GM23338 (cell line): ENCODE measurements around the gene PTBP3. TPM values are rescaled to one million over a fixed set of nuclear protein-coding genes. Genes with fewer than 3 reads are reported as not detected.

Source experiments
- ATAC-seq: fragments of 200-7000 bp; cut with Tn5 transposase; 3 replicates; pipeline ENCODE4 v1.9.1; 2020
- DNase-seq: peaks from one replicate; pipeline ENCODE4 v3.0.0-alpha.2; 2015; ENCODE audit warnings: low spot score
- H2AFZ ChIP-seq: fragments of 200-600 bp; sonication (generic); 2 replicates; pipeline ENCODE4 v1.8.0; 2016; ENCODE audit warnings: antibody characterized with exemption, mild to moderate bottlenecking, moderate library complexity
- H3F3A ChIP-seq: fragments of 200-600 bp; sonication (generic); replicated peaks from 2 replicates; pipeline ENCODE4 v1.8.0; 2017; ENCODE audit warnings: antibody characterized with exemption, mixed run types, low read depth
- H3K27ac ChIP-seq: fragments of 200-600 bp; sonication (generic); 2 replicates; pipeline ENCODE4 v1.6.1; 2016; ENCODE audit warnings: low read depth
- H3K27me3 ChIP-seq: fragments of 200-600 bp; sonication (generic); 2 replicates; pipeline ENCODE4 v1.8.0; 2016; ENCODE audit warnings: mild to moderate bottlenecking, mixed run types, moderate library complexity; ENCODE audit not compliant: insufficient read depth
- H3K36me3 ChIP-seq: fragments of 200-600 bp; sonication (generic); 2 replicates; pipeline ENCODE4 v1.8.0; 2016; ENCODE audit warnings: mild to moderate bottlenecking; ENCODE audit not compliant: insufficient read depth
- H3K4me1 ChIP-seq: fragments of 200-600 bp; sonication (generic); 2 replicates; pipeline ENCODE4 v1.8.0; 2016; ENCODE audit warnings: mild to moderate bottlenecking, moderate library complexity; ENCODE audit not compliant: insufficient read depth
- H3K4me2 ChIP-seq: fragments of 200-600 bp; sonication (generic); 2 replicates; pipeline ENCODE4 v1.7.1; 2017; ENCODE audit warnings: mixed run types
- H3K4me3 ChIP-seq: fragments of 200-600 bp; sonication (generic); 2 replicates; pipeline ENCODE4 v1.6.1; 2016; ENCODE audit warnings: mixed run types
- H3K79me2 ChIP-seq: fragments of 200-600 bp; sonication (generic); replicated peaks from 2 replicates; pipeline ENCODE4 v1.8.0; 2017; ENCODE audit warnings: mild to moderate bottlenecking; ENCODE audit not compliant: insufficient read depth
- H3K9me2 ChIP-seq: fragments of 200-600 bp; sonication (generic); 2 replicates; pipeline ENCODE4 v1.8.0; 2017; ENCODE audit not compliant: insufficient read depth
- H4K20me1 ChIP-seq: fragments of 200-600 bp; sonication (generic); replicated peaks from 2 replicates; pipeline ENCODE4 v1.8.0; 2017; ENCODE audit warnings: mild to moderate bottlenecking; ENCODE audit not compliant: insufficient read depth
- H3K27ac Mint-ChIP-seq: 2 replicates; pipeline ENCODE4 v1.8.0; 2020; ENCODE audit warnings: inconsistent platforms, mild to moderate bottlenecking, moderate library complexity, mixed read lengths
- H3K27me3 Mint-ChIP-seq: 3 replicates; pipeline ENCODE4 v1.8.0; 2022; ENCODE audit warnings: low read depth, mild to moderate bottlenecking, moderate library complexity, mixed read lengths, inconsistent platforms; ENCODE audit not compliant: insufficient read depth, poor library complexity
- H3K36me3 Mint-ChIP-seq: 3 replicates; pipeline ENCODE4 v1.8.0; 2021; ENCODE audit warnings: low read depth, mild to moderate bottlenecking, inconsistent platforms, moderate library complexity, mixed read lengths
- H3K4me1 Mint-ChIP-seq: 3 replicates; pipeline ENCODE4 v1.8.0; 2020; ENCODE audit warnings: mild to moderate bottlenecking, inconsistent platforms, mixed read lengths
- H3K4me3 Mint-ChIP-seq: 3 replicates; pipeline ENCODE4 v1.8.0; 2021; ENCODE audit warnings: moderate library complexity, mild to moderate bottlenecking, inconsistent platforms, mixed read lengths
- H3K9me3 Mint-ChIP-seq: 3 replicates; pipeline ENCODE4 v1.8.0; 2020; ENCODE audit warnings: moderate library complexity, mild to moderate bottlenecking, inconsistent platforms, mixed read lengths
- ETS1 ChIP-seq: IDR thresholded peaks from 2 replicates; pipeline ENCODE4 v1.6.1; 2016; ENCODE audit warnings: antibody characterized with exemption
- EZH2phosphoT487 ChIP-seq: fragments of 200-600 bp; sonication (generic); IDR thresholded peaks from one replicate; pipeline ENCODE4 v1.8.1; 2018; ENCODE audit warnings: antibody characterized with exemption; ENCODE audit not compliant: unreplicated experiment
- JUNB ChIP-seq: IDR thresholded peaks from one replicate; pipeline ENCODE4 v1.6.1; 2016; ENCODE audit warnings: antibody characterized with exemption; ENCODE audit not compliant: unreplicated experiment
- STAT1 ChIP-seq: IDR thresholded peaks from one replicate; pipeline ENCODE4 v1.6.1; 2016; ENCODE audit warnings: antibody characterized with exemption; ENCODE audit not compliant: unreplicated experiment
- ZNF114 ChIP-seq: fragments of 250-450 bp; sonication (Bioruptor Pico); IDR thresholded peaks from 2 replicates; pipeline ENCODE4 v1.5.0; 2020; ENCODE audit warnings: mild to moderate bottlenecking, moderate library complexity
- ZNF462 ChIP-seq: fragments of 250-450 bp; sonication (Bioruptor Pico); IDR thresholded peaks from 2 replicates; pipeline ENCODE4 v1.5.0; 2020; ENCODE audit warnings: mild to moderate bottlenecking, moderate library complexity
- polyA plus RNA-seq: library from polyadenylated mRNA; unstranded; fragments of >200 nt; fragmentation: Nextera tagmentation; extraction: Ambion mirVana; gene quantifications from 2 replicates; pipeline ENCODE4 v1.2.1, GENCODE V29; 2016
- total RNA-seq: library from RNA; depleted of rRNA; stranded (reverse); fragments of >200 nt; shearing (Covaris generic); gene quantifications from 2 replicates; pipeline ENCODE4 v1.2.3, GENCODE V29; 2014
- TF ChIP-seq, protein P1 (sequence below), 2 experiments: fragments of 200-600 bp in 1 of 2; sonication (generic) in 1 of 2; conservative IDR thresholded peaks; 2 replicates each; pipeline versions ENCODE4 v1.5.1 to v1.6.1; 2016 to 2017; ENCODE audit warnings: antibody characterized with exemption in 2 of 2, low read depth in 2 of 2, mild to moderate bottlenecking in 2 of 2, moderate library complexity in 1 of 2
- TF ChIP-seq, protein P2 (sequence below): IDR thresholded peaks from one replicate; pipeline ENCODE4 v1.6.1; 2018; ENCODE audit warnings: antibody characterized with exemption; ENCODE audit not compliant: unreplicated experiment

Gene PTBP3
- total and polyA plus RNA-seq, 2 experiments from 2014 or later = 20.0 to 92.9 TPM

GRCh38 chr9:112207451-112207850 lies 126.0 kb downstream of the PTBP3 start (continued):
- TF ChIP-seq ETS1 = no peak
- TF ChIP-seq, protein P1, sequence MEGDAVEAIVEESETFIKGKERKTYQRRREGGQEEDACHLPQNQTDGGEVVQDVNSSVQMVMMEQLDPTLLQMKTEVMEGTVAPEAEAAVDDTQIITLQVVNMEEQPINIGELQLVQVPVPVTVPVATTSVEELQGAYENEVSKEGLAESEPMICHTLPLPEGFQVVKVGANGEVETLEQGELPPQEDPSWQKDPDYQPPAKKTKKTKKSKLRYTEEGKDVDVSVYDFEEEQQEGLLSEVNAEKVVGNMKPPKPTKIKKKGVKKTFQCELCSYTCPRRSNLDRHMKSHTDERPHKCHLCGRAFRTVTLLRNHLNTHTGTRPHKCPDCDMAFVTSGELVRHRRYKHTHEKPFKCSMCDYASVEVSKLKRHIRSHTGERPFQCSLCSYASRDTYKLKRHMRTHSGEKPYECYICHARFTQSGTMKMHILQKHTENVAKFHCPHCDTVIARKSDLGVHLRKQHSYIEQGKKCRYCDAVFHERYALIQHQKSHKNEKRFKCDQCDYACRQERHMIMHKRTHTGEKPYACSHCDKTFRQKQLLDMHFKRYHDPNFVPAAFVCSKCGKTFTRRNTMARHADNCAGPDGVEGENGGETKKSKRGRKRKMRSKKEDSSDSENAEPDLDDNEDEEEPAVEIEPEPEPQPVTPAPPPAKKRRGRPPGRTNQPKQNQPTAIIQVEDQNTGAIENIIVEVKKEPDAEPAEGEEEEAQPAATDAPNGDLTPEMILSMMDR (conservative IDR thresholded peaks at IDR 0.05; ENCODE audit: low read depth in 2 of 2) = no peak

DNA sequence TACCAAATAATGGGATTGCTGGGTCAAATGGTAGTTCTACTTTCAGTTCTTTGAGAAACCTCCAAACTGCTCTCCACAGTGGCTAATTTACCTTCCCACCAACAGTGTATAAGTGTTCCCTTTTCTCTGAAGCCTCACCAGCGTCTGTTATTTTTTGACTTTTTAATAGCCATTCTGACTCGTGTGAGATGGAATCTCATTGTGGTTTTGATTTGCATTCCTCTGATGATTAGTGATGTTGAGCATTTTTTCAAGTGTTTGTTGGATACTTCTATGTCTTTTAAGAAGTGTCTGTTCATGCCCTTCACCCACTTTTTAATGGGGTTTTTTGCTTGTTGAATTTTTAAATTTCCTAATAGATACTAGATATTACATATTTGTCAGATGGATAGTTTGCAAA lies 129.9 kb downstream of the PTBP3 start:
- no peaks in the 10 kb centered on the region for H3K4me1 ChIP-seq
- H4K20me1 ChIP-seq = no peaks in the 10 kb centered on the region
- no peak overlapping the region for H3K4me3 ChIP-seq
- H3K27ac ChIP-seq = no peak overlapping the region
- peaks cover 6% of the 10 kb centered on the region; the same call in 1 of the 2 replicates for H3K36me3 ChIP-seq
- no peaks in the 10 kb centered on the region for H3K27me3 Mint-ChIP-seq
- H3K9me2 ChIP-seq = no peaks in the 10 kb centered on the region
- no peak for DNase-seq
- peaks cover 9% of the 10 kb centered on the region; the same call in 2 of the 3 replicates for H3K9me3 Mint-ChIP-seq
- no peak overlapping the region for H3K4me2 ChIP-seq
- H3K36me3 Mint-ChIP-seq = peaks cover 13% of the 10 kb centered on the region
- no peaks in the 10 kb centered on the region for H3K79me2 ChIP-seq
- H3K4me1 Mint-ChIP-seq = no peaks in the 10 kb centered on the region
- H3K4me3 Mint-ChIP-seq = no peak overlapping the region
- 0 out of 2 replicates have a peak, but pooled peaks cover 2% of the 10 kb centered on the region for H3F3A ChIP-seq
- H3K27me3 ChIP-seq = no peaks in the 10 kb centered on the region
- no peak for ATAC-seq
- H2AFZ ChIP-seq = no peak overlapping the region
- H3K27ac Mint-ChIP-seq = no peak overlapping the region
- TF ChIP-seq JUNB (no peak), ZNF114 (CRISPR knock-in tag) (no peak), EZH2phosphoT487 (no peak), STAT1 (no peak), ETS1 (no peak), ZNF462 (CRISPR knock-in tag) (no peak)
- TF ChIP-seq, protein P2, sequence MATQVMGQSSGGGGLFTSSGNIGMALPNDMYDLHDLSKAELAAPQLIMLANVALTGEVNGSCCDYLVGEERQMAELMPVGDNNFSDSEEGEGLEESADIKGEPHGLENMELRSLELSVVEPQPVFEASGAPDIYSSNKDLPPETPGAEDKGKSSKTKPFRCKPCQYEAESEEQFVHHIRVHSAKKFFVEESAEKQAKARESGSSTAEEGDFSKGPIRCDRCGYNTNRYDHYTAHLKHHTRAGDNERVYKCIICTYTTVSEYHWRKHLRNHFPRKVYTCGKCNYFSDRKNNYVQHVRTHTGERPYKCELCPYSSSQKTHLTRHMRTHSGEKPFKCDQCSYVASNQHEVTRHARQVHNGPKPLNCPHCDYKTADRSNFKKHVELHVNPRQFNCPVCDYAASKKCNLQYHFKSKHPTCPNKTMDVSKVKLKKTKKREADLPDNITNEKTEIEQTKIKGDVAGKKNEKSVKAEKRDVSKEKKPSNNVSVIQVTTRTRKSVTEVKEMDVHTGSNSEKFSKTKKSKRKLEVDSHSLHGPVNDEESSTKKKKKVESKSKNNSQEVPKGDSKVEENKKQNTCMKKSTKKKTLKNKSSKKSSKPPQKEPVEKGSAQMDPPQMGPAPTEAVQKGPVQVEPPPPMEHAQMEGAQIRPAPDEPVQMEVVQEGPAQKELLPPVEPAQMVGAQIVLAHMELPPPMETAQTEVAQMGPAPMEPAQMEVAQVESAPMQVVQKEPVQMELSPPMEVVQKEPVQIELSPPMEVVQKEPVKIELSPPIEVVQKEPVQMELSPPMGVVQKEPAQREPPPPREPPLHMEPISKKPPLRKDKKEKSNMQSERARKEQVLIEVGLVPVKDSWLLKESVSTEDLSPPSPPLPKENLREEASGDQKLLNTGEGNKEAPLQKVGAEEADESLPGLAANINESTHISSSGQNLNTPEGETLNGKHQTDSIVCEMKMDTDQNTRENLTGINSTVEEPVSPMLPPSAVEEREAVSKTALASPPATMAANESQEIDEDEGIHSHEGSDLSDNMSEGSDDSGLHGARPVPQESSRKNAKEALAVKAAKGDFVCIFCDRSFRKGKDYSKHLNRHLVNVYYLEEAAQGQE = no peak
- TF ChIP-seq, protein P1 (conservative IDR thresholded peaks at IDR 0.05; ENCODE audit: low read depth in 2 of 2) = no peak
